GM23338 (cell line): Measurements from ENCODE around the gene CLTRN.

Experiments used
- CREB1 ChIP-seq: fragments of 250-450 bp; sonication (Bioruptor Pico); IDR thresholded peaks from 2 replicates; pipeline ENCODE4 v1.5.0; 2020; ENCODE audit warnings: low read depth, mild to moderate bottlenecking, moderate library complexity
- CTCF ChIP-seq, 2 experiments: fragments of 200-600 bp in 1 of 2; sonication (generic) in 1 of 2; conservative IDR thresholded peaks; 2 replicates each; pipeline versions ENCODE4 v1.5.1 to v1.6.1; 2016 to 2017; ENCODE audit warnings: antibody characterized with exemption in 2 of 2, low read depth in 2 of 2, mild to moderate bottlenecking in 2 of 2, moderate library complexity in 1 of 2
- ETS1 ChIP-seq: IDR thresholded peaks from 2 replicates; pipeline ENCODE4 v1.6.1; 2016; ENCODE audit warnings: antibody characterized with exemption
- EZH2 ChIP-seq: fragments of 200-600 bp; sonication (generic); IDR thresholded peaks from one replicate; pipeline ENCODE4 v1.8.0; 2017; ENCODE audit warnings: antibody characterized with exemption, mild to moderate bottlenecking, low read depth; ENCODE audit not compliant: unreplicated experiment
- EZH2phosphoT487 ChIP-seq: fragments of 200-600 bp; sonication (generic); IDR thresholded peaks from one replicate; pipeline ENCODE4 v1.8.1; 2018; ENCODE audit warnings: antibody characterized with exemption; ENCODE audit not compliant: unreplicated experiment
- JUNB ChIP-seq: IDR thresholded peaks from one replicate; pipeline ENCODE4 v1.6.1; 2016; ENCODE audit warnings: antibody characterized with exemption; ENCODE audit not compliant: unreplicated experiment
- NANOG ChIP-seq: IDR thresholded peaks from 2 replicates; pipeline ENCODE4 v1.6.1; 2016; ENCODE audit warnings: antibody characterized with exemption, borderline replicate concordance
- POLR2AphosphoS5 ChIP-seq: IDR thresholded peaks from 2 replicates; pipeline ENCODE4 v1.6.1; 2016; ENCODE audit warnings: antibody characterized with exemption, low read depth
- REST ChIP-seq: IDR thresholded peaks from one replicate; pipeline ENCODE4 v1.6.1; 2018; ENCODE audit warnings: antibody characterized with exemption; ENCODE audit not compliant: unreplicated experiment
- STAT1 ChIP-seq: IDR thresholded peaks from one replicate; pipeline ENCODE4 v1.6.1; 2016; ENCODE audit warnings: antibody characterized with exemption; ENCODE audit not compliant: unreplicated experiment
- ZNF331 ChIP-seq: fragments of 250-450 bp; sonication (Bioruptor Pico); IDR thresholded peaks from 2 replicates; pipeline ENCODE4 v1.5.0; 2020; ENCODE audit warnings: low read depth, mild to moderate bottlenecking, moderate library complexity

- TF ChIP-seq EZH2, result no peak
- TF ChIP-seq CTCF (conservative IDR thresholded peaks at IDR 0.05; ENCODE audit: low read depth in 2 of 2), result no peak
- no peak for TF ChIP-seq EZH2phosphoT487
- no peak for TF ChIP-seq POLR2AphosphoS5
- TF ChIP-seq ZNF331, result no peak
- TF ChIP-seq NANOG, result no peak
- TF ChIP-seq JUNB, result no peak
- TF ChIP-seq REST, result no peak
- TF ChIP-seq ETS1, result no peak
- TF ChIP-seq CREB1 (CRISPR knock-in tag), result no peak
- no peak for TF ChIP-seq STAT1
Observed at GRCh38 chrX:15619053-15619755, 45.4 kb downstream of the CLTRN start.
